ENCODE measurements around the gene CFAP119. TPM values are rescaled to one million over a fixed set of nuclear protein-coding genes. Genes with fewer than 3 reads are reported as not detected.

The CFAP119 gene
- total and polyA plus RNA-seq, 2 of the 8 experiments (the other 6 are each of a cell fraction or from before 2014, with no cell fraction given), result 5.6 to 6.0 TPM

- no peak for TF ChIP-seq RFX5 (IDR thresholded peaks at IDR 0.05; ENCODE audit: borderline replicate concordance, low read depth, low read length)
- no peak for TF ChIP-seq TEAD4 (IDR thresholded peaks at IDR 0.05; ENCODE audit: low read depth, low read length)
- TF ChIP-seq NANOG (IDR thresholded peaks at IDR 0.05; ENCODE audit: insufficient read depth, low read depth, low read length, poor library complexity, severe bottlenecking), result no peak
- no peak for TF ChIP-seq E2F6 (IDR thresholded peaks at IDR 0.05)
- TF ChIP-seq TBP (IDR thresholded peaks at IDR 0.05; ENCODE audit: low read depth, low read length), result peak; percentile 52; the same call in 1 of the 2 replicates
- TF ChIP-seq NRF1 (IDR thresholded peaks at IDR 0.05; ENCODE audit: low read depth, low read length), result peak; percentile 60
- TF ChIP-seq EP300 (IDR thresholded peaks at IDR 0.05; ENCODE audit: borderline replicate concordance in 1 of 2, low read depth in 2 of 2, low read length in 2 of 2), result no peak
- TF ChIP-seq GTF2F1 (IDR thresholded peaks at IDR 0.05; ENCODE audit: borderline replicate concordance, low read depth, low read length), result no peak
- TF ChIP-seq KDM5A (IDR thresholded peaks at IDR 0.05; ENCODE audit: low read length), result peak; percentile 91
- TF ChIP-seq JUN (IDR thresholded peaks at IDR 0.05; ENCODE audit: low read depth, low read length), result no peak
- no peak for TF ChIP-seq ASH2L (IDR thresholded peaks at IDR 0.05; ENCODE audit: low read length)
- no peak for TF ChIP-seq ATF3 (IDR thresholded peaks at IDR 0.05; ENCODE audit: insufficient read depth, low read depth, low read length)
- no peak for TF ChIP-seq CHD1 (IDR thresholded peaks at IDR 0.05; ENCODE audit: low read depth, low read length)
- TF ChIP-seq SIRT6 (IDR thresholded peaks at IDR 0.05; ENCODE audit: low read length), result no peak
- TF ChIP-seq JUND (IDR thresholded peaks at IDR 0.05; ENCODE audit: low read length), result no peak
- TF ChIP-seq SP4 (IDR thresholded peaks at IDR 0.05; ENCODE audit: low read length), result no peak
- no peak for TF ChIP-seq ZNF274 (IDR thresholded peaks at IDR 0.05; ENCODE audit: borderline replicate concordance, extremely low read depth, low read length)
- TF ChIP-seq RBBP5 (IDR thresholded peaks at IDR 0.05; ENCODE audit: borderline replicate concordance, low read depth, low read length), result no peak
- peak; percentile 90 for TF ChIP-seq TAF1 (IDR thresholded peaks at IDR 0.05; ENCODE audit: low read depth, low read length)
- no peak for TF ChIP-seq RNF2 (IDR thresholded peaks at IDR 0.05; ENCODE audit: borderline replicate concordance, low read depth, low read length, missing control alignments, poor library complexity, severe bottlenecking)
These were observed at the start of gene CFAP119, which contains the start of gene RNF40 (continued) for GRCh38 chr16:30761928-30762902.

Measured in H1 (cell line).